GM19397 (cell line): ENCODE results near the gene ARF3.
A peak's percentile ranks its signal among the peaks of the same experiment; 100 is the strongest.

ENCODE experiments used
- ATAC-seq: cut with Tn5 transposase; IDR thresholded peaks from one replicate; pipeline ENCODE4 v1.9.1; 2021; ENCODE audit warnings: mild to moderate bottlenecking, moderate library complexity; ENCODE audit not compliant: unreplicated experiment

Gene ARF3

DNA sequence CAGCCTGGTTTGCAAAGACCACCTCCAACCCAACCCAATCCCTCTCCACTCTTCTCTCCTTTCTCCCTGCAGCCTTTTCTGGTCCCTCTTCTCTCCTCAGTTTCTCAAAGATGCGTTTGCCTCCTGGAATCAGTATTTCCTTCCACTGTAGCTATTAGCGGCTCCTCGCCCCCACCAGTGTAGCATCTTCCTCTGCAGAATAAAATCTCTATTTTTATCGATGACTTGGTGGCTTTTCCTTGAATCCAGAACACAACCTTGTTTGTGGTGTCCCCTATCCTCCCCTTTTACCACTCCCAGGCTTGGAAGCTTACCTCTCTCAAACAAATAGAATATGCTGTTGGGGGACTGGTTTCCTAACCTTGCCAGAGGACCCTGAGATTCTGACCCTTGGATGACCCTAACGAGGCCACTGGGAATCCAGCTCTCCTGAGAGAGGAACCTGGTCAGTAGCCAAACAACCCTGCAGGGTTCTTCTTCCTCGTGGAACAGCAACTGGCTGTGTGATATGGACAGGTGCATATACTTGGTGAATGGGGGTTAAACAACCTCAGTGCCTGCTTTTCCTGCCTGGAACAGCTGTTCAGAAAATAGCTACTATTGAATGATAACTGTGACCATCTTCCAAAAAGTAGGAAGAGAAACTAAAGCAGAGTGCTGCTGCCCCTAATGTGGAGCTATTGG is 25.3 kb upstream of the ARF3 start:
- ATAC-seq: no peak

DNA sequence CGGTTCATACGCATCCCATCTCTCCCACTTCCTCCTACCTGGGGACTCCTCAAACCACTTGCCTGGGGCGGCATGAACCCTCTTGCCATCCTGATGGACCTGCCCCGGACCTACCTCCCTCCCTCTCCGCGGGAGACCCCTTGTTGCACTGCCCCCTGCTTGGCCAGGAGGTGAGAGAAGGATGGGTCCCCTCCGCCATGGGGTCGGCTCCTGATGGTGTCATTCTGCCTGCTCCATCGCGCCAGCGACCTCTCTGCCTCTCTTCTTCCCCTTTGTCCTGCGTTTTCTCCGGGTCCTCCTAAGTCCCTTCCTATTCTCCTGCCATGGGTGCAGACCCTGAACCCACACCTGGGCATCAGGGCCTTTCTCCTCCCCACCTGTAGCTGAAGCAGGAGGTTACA is 24.5 kb upstream of the ARF3 start:
- no peak for ATAC-seq

DNA sequence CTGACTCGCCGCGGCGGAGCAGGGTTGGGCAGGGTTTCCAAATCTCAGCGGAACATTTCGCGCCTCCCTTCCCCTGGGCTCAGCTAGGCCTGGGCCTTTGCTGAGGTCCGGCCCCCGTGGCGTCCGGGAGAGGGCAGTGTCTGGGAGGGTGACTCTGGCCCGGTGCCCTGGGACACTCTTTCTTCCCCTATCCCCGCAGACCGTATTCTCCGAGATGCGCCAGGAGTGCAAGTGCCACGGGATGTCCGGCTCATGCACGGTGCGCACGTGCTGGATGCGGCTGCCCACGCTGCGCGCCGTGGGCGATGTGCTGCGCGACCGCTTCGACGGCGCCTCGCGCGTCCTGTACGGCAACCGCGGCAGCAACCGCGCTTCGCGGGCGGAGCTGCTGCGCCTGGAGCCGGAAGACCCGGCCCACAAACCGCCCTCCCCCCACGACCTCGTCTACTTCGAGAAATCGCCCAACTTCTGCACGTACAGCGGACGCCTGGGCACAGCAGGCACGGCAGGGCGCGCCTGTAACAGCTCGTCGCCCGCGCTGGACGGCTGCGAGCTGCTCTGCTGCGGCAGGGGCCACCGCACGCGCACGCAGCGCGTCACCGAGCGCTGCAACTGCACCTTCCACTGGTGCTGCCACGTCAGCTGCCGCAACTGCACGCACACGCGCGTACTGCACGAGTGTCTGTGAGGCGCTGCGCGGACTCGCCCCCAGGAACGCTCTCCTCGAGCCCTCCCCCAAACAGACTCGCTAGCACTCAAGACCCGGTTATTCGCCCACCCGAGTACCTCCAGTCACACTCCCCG is 23.9 kb upstream of the ARF3 start:
- ATAC-seq: no peak

DNA sequence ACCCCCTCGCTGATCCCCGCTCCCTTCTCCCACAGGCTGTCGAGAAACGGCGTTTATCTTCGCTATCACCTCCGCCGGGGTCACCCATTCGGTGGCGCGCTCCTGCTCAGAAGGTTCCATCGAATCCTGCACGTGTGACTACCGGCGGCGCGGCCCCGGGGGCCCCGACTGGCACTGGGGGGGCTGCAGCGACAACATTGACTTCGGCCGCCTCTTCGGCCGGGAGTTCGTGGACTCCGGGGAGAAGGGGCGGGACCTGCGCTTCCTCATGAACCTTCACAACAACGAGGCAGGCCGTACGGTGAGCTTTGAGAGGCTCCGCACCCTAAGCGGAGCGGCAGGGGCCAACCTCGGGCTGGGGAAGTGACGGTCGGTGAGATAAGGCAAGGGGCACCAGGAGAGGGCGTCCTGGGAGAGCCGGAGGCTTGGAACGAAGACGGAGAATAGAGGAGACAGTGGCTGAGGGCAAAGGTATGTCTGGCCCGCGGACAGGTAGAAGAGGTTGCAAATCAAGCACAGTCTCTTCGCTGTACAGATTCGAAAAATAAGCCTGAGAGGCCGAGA is 23.2 kb upstream of the ARF3 start:
- no peak for ATAC-seq

DNA sequence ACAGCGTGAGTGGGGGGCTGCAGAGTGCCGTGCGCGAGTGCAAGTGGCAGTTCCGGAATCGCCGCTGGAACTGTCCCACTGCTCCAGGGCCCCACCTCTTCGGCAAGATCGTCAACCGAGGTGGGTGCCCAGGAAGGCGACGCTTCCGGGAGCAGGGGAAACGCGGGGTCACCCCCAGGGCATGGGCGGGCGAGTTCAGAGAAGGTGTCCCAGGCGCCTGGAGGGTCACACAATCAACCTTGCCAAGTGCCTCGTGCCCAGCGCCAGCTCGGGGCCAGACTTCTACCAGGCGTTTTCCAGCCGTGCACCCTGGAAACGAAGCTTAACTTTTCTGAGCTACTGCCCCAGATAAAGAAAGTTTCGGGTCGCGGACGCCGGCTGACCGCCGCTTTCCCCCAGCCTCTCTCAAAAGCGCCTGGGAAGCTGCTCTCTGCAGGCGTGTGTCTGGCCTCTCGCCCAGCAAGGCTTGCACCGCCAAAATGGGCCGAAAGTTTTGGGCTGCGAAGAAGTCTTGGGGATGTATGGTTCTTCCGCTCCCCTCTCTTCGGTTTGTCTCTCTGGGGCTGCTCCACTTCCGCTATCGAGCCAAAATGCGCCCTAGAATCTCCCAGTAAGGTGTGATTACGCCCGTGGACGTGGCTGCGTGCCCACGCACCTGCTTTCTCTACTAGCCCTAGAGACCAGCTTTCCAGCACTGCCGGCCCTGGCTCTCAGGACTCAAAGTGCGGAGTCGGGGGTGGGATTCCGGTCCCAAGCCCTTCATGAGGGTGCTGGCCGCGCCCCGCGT is 22.5 kb upstream of the ARF3 start:
- no peak for ATAC-seq

DNA sequence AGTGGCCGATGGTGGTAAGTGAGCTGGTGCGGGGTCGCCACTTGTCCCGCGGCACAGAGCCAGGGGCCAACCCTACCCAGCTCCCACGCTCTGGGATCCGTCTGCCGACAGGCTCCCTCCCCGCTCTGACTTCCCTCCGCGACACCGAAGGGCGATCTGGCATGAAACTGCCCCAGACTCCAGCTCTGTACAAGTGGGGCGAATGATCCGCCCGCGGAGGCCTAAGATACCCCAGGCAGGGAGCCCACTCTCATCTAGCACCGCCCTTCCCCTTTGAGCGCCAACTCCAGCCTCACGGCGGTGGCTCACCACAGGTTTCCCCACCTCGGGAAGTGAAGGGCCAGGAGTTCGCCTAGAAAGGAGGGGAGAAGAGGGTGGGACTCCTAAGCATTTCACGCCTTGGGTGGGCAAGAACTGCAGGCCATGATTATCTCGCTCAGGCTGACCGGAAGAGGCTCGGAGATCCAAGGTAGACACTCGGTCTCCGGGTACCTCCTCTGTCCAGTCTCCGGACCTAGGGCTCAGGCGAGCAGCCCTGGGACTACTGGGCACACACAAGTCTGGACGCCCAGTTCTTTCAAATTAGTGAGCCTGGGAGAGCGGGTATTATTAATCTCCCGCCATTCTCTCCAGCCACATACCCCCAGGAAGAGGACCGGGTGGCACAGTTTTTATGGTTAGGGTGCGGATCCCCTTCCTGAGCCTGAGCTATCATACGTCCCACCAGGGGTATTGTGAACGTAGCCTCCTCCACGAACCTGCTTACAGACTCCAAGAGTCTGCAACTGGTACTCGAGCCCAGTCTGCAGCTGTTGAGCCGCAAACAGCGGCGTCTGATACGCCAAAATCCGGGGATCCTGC is 21.7 kb upstream of the ARF3 start:
- no peak for ATAC-seq

DNA sequence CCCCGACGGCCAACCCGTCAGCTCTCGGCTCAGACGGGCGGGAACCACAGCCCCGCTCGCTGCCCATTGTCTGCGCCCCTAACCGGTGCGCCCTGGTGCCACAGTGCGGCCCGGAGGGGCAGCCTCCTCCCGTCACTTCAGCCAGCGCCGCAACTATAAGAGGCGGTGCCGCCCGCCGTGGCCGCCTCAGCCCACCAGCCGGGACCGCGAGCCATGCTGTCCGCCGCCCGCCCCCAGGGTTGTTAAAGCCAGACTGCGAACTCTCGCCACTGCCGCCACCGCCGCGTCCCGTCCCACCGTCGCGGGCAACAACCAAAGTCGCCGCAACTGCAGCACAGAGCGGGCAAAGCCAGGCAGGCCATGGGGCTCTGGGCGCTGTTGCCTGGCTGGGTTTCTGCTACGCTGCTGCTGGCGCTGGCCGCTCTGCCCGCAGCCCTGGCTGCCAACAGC is 21.0 kb upstream of the ARF3 start, which contains the start of gene WNT1:
TSS of gene WNT1 (plus strand) at position 32 of the 450 bp plus-strand sequence. CDS start at position 361, 329 bp downstream.
- ATAC-seq: peak; percentile 8

DNA sequence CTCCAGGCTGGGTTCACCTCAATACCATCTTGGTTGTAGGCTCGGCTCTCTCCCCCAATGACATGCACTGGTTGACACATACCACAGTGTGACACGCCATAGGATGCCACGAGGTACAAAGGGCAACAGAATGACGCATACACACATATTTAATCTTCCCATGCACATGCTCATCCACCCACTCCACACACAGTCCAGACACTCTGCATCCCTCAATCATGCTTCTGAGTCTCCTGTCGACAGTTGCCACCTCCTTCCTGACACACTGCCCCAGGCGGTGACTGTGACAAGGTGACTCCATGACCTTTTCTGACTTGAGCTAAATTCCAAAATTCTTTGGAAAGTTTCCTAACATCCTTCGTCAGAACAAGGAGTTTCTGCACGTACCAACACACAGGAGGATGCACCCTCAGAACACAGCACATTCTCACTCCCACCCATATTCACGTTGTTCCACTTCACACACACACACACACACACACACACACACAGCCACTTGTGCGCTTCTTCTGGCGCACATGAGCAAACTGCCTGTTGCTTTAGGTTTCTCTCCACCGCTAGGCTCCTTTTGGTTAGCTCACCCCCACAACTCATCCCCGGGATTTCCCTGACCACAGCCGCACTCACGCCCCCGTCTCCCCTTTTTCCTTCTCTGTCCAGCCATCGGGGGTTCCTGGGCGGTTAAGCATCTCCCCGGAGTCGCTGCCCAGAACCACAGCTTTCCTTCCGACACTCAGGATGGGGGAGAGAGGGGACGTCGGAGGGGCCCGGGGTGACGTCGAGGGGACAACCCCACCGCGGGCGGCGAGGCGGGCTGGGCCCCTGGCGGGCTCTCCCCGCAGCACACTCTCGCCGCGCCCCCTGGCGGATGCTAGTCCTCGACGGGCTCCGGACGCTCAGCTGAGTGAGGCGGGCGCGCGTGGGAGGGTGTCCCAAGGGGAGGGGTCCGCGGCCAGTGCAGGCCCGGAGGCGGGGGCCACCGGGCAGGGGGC is 20.3 kb upstream of the ARF3 start:
- ATAC-seq: peak; percentile 57

DNA sequence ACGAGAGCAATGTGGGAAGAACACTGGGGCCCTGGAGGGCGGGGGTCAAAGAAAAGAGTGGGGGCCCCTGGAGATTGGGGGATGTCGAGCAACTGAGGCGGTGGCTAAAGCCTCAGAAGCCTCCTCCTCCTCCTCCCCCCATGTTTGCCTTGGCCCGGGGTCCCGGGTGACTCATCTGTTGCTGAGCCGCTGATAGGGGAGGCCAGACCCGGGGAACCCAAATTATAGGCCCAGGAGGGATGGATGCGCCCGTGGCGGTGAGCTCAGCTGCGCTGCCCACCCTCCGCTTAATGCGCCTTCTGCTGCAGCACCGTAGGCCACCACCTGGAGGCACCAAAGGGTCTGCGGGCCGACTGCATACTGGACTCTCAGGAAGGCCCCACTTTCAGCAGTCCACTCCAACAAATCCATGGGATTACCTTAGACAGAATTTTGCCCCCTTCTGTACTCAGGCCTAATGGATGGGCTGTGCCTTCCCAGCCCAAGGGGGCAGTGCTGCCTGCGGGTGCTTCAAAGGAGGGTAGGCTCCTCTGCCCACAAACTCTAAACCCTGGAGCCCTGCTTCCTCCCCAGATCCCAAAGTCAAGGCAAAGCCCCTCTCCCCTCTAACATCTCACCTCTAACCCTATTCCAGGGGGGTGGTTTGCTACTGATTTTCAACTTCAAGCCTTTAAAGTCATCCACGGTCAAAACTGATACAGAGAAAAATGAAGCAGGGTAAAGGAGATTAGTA is 16.8 kb upstream of the ARF3 start:
- ATAC-seq: no peak

DNA sequence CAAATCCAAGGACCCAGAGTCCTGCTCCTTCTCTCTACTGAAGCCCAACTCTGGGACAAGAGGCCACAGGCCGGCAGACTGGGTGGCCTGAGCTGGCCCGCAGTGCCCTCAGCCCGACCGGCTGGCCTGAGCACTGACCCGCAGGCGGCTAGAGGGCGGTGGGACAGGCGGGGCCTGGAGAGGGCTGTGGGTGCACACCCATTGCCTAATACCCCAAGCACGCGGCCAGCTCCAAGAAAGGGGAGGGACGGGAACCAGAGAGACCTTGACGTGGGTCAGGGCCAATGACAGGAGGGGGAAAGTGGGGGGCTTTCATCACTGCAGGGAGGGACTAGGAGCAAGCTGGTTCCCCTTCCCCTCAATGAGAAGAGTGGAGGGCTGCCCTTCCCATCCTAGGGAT is 16.2 kb upstream of the ARF3 start:
- no peak for ATAC-seq

DNA sequence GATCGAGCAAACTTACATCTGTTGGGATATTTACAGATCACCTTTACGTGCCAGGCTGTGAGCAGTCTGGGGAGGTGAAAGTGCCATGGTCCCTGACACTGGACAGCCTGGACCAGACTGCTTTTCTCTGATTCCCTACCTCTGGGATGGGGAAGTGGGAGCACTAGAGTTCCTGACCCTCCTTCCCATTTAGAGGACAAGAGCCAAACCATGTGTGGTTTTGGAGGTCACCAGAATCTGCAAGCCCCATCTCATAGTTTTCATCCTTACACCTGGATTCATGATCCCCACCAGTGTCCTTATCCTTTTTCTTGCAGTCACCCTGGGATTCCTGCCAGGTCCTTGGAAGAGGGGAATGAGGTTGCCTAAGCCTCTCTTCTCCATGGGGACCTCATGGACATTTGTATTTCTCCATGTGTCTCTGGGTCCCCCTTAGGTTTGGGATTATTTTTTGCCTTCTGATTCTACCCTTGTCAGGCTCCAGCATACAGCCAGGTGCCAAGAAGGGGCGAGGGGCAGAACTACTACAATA is 15.7 kb upstream of the ARF3 start:
- ATAC-seq: no peak

DNA sequence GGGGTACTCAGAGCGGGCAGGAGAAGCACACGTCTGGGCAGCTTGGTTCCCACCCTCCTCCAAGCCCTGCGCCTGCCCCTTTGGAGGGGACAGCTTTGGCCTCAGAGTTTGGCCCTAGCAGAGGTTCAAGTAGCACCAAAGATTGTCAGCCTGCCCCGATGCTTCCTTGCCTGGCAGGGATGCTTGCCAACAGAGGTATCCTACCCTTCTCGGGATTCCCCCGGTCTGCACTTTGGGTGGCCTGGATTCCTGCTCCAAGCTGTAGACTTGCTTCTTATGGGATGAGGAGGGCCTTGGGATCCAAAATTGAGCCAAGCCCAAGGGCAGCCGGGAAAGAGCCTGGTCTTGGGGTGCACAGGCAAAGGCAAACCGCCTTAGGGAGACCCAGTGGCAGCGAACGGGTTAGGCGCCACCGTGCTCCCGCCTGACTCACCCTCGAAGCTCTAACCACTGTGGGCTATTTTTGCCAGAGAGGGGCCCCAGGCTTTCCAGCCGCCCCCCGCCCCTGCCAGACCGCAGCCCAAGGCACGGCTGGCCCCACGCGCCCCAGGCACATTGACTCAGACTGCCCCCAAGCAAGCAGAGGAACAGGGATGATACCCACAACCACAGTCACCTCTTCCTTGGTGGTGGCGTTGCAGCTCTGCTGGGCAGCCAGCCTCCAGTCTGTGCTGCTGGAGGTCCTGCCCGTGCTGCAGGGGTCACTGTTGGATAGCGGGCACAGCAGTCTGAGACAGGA is 15.1 kb upstream of the ARF3 start:
- no peak for ATAC-seq

DNA sequence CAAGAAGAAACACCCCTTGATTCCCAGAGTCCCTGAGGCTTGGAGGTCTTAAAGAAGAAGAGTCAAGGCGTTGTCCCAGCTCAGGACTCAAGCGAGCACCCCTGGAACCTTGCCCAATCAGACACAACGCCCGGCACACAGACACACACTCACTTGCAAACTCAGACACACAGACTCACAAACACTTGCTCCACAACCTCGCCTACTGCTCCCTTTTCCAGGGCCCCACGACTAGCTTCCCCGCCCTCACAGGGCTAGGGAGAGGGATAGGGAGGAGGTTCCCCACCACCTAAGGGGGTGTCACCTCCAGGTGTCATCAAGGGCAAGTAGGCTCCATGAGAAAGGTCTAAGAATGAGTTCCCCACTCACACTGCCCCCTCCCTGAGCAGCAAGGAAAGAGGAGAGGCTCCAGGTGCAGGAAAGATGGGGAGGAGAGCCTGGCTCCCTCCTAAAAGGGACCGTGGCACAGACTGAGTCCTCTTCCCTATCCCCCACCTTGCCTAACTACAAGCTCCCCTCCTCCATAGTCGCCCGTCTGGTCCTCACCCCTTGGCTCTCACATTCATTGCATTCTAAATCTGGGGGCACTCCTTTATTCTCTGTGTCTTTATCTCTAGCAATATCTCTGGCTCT is 13.5 kb upstream of the ARF3 start:
- ATAC-seq: no peak

DNA sequence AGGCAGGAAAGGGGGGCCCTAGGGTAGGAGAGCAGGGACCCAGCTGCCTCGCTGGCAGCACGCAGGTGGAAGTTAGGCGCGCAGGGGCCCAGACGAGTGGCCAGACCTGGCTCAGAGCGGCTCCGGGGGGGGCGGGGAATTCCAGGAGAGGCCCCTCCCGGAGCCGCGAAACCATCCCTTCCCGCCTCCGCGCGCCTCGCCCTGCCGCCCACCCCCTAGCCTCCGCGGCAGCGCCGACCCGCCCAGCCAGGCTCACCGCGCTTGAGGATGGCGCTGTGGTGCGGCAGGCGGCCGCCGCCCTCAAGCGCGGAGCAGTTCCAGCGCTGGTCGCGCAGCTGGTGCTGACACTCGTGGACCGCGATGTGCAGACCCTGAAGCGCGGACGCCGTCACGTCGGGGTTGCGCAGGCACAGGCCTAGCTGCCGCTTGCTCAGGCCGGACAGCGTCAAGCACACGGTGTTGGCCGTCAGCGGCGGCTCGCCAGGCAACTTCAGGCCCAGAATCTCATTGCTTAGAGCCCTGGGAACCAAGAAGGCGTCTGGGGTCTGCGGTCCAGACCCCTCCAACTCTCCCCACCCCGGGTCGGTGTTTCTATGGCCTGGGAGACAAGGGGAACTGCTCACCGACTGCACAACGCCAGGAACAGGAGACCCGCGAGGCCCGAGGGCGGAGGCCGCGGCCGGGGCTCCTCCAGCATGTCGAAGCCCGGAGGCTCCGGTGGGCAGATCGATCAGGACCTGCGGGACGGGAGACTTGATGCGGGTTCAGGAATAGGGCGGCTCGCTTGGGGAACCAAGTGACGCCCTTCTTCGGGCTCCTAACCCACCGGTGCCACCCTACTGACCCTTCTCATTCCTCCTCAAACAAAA is 12.8 kb upstream of the ARF3 start:
- ATAC-seq: no peak

DNA sequence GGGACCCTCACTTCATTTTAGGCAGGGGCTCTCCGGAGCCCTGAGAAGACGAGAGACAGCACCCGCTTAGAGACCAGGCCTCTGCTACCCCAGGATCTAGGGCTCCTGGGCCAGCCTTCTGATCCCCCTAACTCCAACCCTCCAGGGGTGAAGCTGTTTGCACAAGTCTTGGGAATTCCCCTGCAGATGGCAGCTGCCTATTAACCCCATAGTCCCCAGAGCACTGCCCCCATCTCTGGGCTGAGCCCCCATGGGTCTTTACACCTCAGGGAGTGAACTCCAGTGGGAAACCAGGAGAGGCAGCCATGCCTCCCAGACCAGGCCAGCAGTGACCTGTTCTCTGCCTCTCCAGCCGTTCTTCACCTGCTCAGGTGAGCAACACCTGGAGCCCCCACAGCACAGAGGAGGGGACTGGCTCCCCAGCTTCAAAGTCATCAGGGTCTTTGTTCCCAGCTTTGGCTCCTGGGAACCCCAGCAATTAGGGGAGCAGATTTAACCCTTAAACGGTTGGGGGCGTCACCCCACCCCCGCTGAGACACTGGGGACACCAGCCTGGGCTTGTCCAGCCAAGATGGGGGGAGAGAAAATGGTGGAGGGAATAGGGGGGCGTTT is 12.0 kb upstream of the ARF3 start:
- ATAC-seq: no peak

DNA sequence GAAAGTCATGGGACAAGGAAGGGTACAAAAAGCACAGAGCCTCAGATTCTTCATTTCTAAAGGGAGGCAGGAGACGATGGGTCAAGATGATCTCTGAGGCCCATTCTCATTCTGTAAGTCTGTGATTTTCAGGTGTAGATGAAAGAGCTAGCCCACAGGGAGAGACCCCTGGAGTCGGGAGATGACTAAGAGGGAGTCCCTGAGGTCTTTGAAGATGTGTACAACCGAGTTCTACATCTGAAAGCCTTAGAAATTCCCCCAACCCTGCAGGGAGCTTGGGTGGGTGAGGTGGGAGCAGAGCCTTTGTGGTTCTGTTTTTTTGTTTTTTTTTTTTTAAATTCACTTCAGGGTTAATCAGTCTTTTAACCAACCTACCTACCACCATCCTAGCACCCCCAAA is 11.2 kb upstream of the ARF3 start:
- no peak for ATAC-seq
